Fibroblast of skin of right quadriceps (primary cell): ENCODE measurements around the gene HDAC4.

Experiments used
- DNase-seq: peaks from one replicate; pipeline ENCODE4 v3.0.0-alpha.2; 2013

Gene HDAC4

GRCh38 chr2:239160226-239161143, 240.3 kb downstream of the HDAC4 start:
- no peak for DNase-seq

DNA sequence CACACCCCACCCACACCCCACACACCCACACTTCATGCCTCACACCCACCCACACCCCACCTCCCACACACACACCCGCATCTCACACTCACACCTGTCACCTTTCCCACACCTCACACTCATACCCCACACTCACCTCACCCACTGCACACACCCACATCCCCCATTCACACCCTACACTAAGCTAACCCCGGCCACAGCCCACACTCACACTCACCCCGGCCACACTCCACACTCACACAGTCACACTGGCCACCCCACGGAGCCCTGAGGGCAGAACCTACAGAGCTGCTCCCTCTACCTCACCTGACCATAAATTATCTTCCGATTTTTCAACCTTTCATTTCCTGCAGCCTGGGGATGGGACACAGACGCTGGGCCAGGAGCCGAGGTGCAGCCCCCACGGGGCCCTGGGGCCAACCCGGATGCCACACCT, 241.3 kb downstream of the HDAC4 start:
- no peak for DNase-seq

DNA sequence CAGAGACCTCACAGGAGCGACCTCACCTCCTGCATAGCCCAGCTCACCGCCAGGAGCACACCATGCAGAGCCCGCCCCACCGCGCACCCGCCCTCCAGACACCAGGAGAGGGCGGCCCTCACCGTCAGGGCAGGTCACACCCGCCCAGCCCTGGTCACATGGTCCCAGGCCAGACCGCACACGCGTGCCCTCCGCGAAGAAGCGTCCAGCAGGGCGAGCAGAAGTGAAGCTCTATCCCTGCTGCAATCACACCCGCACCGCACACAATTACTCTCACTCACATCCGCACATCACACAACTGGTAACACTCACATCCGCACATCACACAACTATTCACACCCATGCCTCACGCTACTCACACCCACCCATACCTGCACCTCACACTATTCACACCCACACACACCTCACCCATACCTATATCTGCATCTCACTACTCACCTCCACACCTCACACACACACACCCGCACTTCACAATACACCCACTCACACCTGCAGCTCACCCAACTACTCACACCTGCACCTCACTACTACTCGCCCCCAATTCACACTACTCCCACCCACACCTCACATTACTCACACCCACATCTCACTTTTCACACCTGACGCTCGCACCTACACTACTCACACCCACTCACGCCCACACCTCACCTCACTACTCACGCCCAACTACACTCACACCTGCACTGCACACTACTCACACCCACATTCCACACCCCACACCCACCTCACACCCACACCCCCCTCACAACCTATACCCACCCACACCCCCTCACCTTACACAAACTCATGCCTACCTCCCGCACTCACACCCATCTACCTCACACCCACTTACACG, 242.0 kb downstream of the HDAC4 start:
- no peak for DNase-seq

GRCh38 chr2:239157771-239158170, 243.0 kb downstream of the HDAC4 start:
- DNase-seq: no peak

DNA sequence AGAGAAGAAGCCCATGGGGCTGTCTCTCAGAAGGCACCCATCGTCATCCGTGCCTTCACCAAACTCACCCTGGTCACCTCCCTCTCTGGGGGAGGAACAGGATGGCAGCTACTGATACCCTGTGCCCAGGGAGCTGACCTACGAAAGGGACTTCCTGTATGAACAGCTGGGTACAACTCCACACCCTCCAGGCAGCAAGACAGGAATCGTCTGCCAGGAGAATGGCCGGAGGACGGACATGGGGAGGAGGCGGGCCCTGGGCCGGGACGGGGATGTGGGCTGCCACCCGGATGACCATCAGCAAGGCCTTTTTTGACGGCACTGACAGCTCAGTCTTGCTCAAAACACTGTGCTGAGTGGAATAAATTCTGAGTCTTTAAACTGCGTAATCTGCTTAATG, 243.6 kb downstream of the HDAC4 start:
- DNase-seq: no peak

DNA sequence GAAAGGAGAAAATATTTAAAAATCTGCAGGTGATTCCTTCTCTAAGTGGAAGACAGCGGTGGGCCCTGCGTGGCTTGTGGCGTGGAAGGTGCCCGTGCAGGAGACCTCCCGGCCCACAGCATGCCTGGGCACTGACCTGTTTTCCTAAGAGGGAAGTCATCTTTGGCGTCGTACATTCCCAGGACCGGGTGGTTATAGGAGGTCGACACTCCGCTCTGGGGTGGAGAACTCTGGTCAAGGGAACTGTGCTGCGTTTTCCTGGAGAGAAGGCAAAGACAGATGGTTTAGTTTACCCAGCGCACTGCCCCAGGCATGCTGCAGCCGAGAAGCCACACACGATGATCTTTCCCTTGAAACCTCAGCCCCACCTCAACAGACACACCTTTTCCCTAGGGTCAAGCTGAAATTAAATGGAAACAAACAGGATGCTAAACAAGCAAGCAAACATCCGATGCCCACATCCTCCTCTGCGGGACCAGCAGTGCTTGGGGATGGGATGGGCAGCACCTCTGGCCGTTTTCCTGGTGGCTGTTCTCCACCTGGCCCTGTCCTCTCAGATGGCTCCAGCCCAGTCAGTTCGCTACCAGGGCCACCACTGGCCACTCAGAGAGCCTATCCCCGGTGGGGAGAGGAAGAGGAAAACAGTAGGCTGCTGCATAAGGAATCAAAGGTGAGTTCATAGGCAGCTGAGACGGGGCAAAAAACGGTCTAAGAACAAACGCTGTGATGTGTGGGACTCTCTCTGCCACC, 244.1 kb downstream of the HDAC4 start:
- DNase-seq: no peak

- no peak for DNase-seq
Measured at GRCh38 chr2:239155806-239156480, 244.9 kb downstream of the HDAC4 start.

DNA sequence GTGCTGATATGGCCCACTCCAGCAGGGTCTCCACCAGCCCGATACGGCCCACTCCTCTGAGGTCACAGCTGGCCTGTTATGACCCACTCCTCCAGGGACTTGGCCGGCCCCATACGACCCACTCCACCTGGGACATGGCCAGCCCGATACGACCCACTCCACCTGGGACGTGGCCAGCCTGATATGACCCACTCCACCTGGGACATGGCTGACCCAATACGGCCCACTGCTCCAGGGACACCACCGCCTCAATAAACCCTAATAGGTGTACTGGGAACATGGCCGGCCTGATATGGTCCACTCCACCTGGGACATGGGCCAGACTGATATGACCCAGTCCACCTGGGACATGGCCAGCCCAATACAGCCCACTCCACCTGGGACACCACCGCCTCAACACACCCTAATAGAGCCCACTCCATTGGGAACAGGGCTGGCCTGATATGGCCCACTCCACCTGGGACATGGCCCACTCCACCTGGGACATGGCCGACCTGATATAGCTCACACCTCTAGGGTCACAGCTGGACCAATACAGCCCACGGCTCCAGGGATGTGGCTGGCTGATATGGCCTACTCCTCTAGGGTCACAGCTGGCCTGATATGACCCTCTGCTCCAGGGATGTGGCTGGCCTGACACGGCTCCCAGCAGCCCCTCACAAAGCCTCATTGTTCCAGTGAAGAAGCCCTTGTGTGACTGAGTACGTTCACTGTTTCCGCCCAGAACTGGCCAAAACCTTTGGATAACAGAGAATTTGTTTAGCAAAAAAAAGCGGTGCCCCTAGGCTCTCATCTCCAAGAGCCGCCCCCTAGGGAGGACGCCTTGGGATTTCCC, 245.6 kb downstream of the HDAC4 start:
- no peak for DNase-seq

GRCh38 chr2:239153806-239154591, 246.8 kb downstream of the HDAC4 start:
- DNase-seq: no peak

DNA sequence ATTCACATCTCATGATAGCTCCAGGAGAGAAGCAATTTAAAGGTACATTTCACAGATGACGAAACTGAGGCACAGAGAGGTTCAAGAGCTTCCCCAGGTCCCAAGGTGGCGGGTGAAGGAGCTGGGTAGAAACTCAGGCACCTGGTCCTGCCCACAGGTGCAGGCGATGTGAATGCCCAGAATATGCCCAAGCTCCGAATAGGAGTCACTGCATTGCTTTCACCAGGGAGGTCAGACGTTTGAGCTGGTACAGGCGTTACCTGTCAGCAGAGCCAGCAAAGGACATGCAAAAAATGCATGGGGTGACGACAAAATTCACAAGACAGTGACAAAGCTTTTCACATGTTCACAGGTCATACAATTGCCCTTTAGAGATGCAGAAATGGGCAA, 247.9 kb downstream of the HDAC4 start:
- DNase-seq: no peak

DNA sequence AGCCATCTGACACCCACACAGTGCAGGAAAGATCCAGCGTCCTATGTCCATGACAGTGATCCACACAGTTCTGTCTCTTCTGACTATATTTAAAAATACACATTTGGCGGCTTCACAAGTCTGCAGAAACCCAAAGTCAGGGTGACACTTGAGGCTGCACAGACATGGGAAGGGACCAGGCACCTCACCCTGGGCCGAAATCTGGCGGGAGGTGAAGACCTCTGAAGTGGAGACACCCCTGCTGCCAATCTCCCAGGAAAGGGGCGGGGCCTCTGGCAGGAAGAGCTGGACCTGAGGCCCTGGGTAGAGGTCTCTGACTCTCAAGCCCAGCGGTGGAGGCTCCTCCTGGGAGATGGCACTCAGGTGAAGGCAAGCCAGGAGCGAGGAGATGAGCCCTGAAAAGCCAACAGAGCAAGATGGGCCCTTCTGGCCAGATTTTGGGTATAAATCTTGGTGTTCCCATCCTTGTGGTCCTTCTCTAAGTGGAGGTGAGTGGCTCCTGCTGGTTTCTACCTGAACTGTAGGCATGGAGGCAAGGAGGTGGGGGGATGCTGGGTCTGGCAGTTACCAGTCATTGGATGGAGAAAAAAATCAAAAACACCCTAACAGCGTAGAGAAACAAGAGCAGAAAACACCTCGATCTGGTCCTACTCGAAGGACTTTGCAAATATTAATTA, 248.4 kb downstream of the HDAC4 start:
- DNase-seq: no peak

- DNase-seq: no peak
Measured at GRCh38 chr2:239151201-239152131, 249.4 kb downstream of the HDAC4 start.

GRCh38 chr2:239150125-239151011, 250.5 kb downstream of the HDAC4 start:
- no peak for DNase-seq

GRCh38 chr2:239149501-239149900, 251.3 kb downstream of the HDAC4 start:
- DNase-seq: no peak

DNA sequence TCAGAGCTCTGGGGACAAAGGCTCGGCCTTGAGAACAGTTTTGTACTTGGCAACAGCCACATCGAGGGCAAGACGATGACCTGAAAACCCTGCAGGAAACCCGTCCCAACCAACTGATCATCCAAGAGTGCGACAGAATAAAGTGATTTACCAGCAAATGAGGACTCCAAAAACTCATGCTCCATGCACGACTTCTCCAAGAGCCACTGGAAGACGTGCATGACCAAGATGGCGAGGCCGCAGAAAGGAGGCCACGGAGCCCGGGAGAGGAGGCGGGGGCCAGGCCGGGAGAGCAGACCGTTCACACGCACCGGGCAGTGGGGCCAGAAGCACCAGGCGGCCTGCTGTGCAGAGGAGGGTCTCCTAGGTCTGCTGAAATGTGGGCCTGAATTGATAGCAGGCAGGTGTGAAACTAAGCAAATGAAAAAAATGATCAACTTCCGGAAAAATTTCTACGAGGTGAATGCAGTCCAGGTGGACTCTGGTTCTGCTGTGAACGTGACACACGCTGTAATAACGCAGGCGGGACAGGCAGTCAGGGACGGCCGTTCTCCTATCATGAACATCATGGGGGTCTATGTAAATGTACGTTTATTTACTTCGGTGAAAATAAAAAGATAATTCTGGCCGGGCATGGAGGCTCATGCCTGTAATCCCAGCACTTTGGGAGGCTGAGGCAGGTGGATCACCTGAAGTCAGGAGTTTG, 252.2 kb downstream of the HDAC4 start:
- no peak for DNase-seq

GRCh38 chr2:239147376-239147775, 253.4 kb downstream of the HDAC4 start:
- no peak for DNase-seq

GRCh38 chr2:239146741-239147181, 254.1 kb downstream of the HDAC4 start:
- DNase-seq: no peak
